PFSK-1 (cell line): ENCODE results near the gene TFAM.

Source experiments
- FOXP2 ChIP-seq: optimal IDR thresholded peaks from 2 replicates; pipeline ENCODE3; 2011; ENCODE audit warnings: borderline replicate concordance, control low read depth, inconsistent platforms; ENCODE audit not compliant: insufficient read depth; ENCODE audit errors: extremely low read length, extremely low read depth
- POLR2AphosphoS5 ChIP-seq: IDR thresholded peaks from 2 replicates; pipeline ENCODE4 v1.6.1; 2012; ENCODE audit warnings: low read depth, mild to moderate bottlenecking, control low read depth, low read length, moderate library complexity
- REST ChIP-seq, 2 experiments: IDR thresholded peaks; 2 replicates each; pipeline versions ENCODE4 v1.6.1 to v1.8.0; 2011 to 2012; ENCODE audit warnings: low read depth in 2 of 2, low read length in 2 of 2, control low read depth in 1 of 2, inconsistent platforms in 1 of 2, mild to moderate bottlenecking in 1 of 2, moderate library complexity in 1 of 2; ENCODE audit not compliant: insufficient read depth in 1 of 2
- SIN3A ChIP-seq: IDR thresholded peaks from 2 replicates; pipeline ENCODE4 v1.6.1; 2012; ENCODE audit warnings: mild to moderate bottlenecking, low read length, moderate library complexity, borderline replicate concordance; ENCODE audit not compliant: insufficient read depth
- TAF1 ChIP-seq: IDR thresholded peaks from 2 replicates; pipeline ENCODE4 v1.6.1; 2012; ENCODE audit warnings: low read length, control low read depth, borderline replicate concordance; ENCODE audit not compliant: insufficient read depth

TFAM gene

DNA sequence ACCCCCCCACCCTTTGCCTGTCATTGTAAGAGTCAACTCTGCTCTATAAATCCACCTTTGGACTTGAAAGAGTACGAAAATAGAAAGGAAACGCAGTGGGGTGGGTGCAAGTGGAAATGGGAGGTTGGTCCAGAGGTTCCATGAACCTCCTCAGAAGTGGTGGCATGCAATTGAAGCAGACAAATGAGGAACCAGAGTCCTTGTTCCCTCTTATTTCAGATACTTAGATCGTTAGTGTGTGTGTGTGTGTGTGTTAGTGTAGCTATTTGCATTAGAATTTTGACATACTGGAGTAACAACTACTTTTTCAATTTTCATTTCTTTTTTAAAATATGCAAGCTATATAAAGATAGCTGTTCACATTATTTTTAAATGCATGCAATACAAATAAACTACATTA is 18.1 kb upstream of the TFAM start:
- TF ChIP-seq SIN3A, result no peak
- TF ChIP-seq REST (IDR thresholded peaks at IDR 0.05; ENCODE audit: insufficient read depth in 1 of 2, low read depth in 2 of 2, low read length in 2 of 2), result no peak
- no peak for TF ChIP-seq TAF1
- no peak for TF ChIP-seq POLR2AphosphoS5
- TF ChIP-seq FOXP2, result no peak

DNA sequence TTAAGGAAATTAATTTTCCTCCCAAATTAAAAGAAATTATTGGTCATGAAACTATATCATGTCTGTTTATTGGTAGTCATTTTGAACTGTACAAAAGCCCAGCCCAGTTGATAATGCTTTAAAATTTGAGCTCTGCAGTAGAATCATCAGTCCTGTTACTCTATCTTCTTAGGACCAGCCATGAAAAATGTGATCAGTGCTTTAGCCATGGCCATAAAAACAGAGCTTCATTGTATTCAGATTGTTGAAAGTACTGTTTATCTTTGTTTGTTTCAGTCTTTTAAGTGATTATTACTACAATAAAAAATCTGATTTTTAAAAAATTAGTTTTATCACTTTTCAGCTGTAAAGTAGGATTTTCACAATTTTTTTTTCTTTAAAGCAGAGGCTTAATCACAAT is 13.7 kb upstream of the TFAM start:
- TF ChIP-seq POLR2AphosphoS5, result no peak
- TF ChIP-seq SIN3A, result no peak
- no peak for TF ChIP-seq REST (IDR thresholded peaks at IDR 0.05; ENCODE audit: insufficient read depth in 1 of 2, low read depth in 2 of 2, low read length in 2 of 2)
- no peak for TF ChIP-seq FOXP2
- no peak for TF ChIP-seq TAF1

GRCh38 chr10:58372607-58373441 is 12.4 kb upstream of the TFAM start:
- no peak for TF ChIP-seq FOXP2

- no peak for TF ChIP-seq FOXP2
- no peak for TF ChIP-seq SIN3A
Measured at GRCh38 chr10:58373442-58373827, 11.8 kb upstream of the TFAM start.

DNA sequence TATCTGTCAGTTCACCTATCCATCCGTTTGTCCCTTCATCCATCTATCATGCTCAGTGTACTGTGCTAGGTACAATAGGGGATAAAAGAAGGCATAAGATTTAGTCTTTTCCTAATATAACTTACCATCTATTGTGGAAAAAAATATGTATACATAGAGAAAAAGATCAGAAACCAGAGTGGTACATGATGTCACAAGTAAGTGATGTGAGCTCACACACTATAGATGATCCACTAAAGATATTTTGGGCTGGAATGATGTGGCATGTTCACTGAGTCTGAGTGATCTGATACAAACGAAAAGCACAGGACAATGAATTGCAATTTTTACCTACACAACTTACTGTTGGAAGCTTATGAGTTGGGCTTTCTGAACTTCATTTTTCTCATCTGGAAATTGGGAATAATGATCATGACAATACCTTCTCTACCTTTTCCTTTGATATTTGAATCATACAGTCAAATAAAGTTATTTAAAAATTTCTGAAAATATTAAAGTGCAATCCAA is 2.7 kb upstream of the TFAM start:
- TF ChIP-seq SIN3A, result no peak
- TF ChIP-seq POLR2AphosphoS5, result no peak
- TF ChIP-seq REST (IDR thresholded peaks at IDR 0.05; ENCODE audit: insufficient read depth in 1 of 2, low read depth in 2 of 2, low read length in 2 of 2), result no peak
- no peak for TF ChIP-seq FOXP2
- no peak for TF ChIP-seq TAF1

DNA sequence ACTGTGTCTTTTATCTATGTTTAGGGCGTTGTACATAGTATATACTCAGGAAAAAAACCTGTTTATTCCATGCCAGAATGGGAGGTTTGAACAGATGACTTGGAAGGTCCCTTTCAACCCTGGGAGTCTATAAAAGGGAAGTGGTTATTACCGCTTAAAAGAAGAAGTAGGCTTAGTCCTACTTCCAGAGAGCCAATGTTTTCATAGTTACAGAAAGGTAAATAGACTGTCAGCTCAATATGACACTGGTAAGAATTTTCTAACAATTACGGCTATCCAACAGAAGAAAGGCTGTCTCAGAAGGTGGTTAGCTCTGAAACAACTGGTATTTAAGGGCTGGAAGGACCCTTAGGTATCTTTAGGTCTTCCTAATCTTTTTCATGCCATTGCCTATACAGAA is 1.1 kb upstream of the TFAM start:
- TF ChIP-seq POLR2AphosphoS5 (no peak), REST (IDR thresholded peaks at IDR 0.05; ENCODE audit: insufficient read depth in 1 of 2, low read depth in 2 of 2, low read length in 2 of 2) (no peak), TAF1 (no peak), FOXP2 (no peak), SIN3A (no peak)
